PC-9 (cell line): ENCODE data around the gene ACAD10.

Experiments
- EZH2 ChIP-seq: fragments of 200-600 bp; sonication (generic); IDR thresholded peaks from 2 replicates; pipeline ENCODE4 v1.8.0; 2017; ENCODE audit warnings: antibody characterized with exemption, low read depth
- TF ChIP-seq, protein P1 (sequence below): fragments of 200-600 bp; sonication (generic); conservative IDR thresholded peaks from 2 replicates; pipeline ENCODE4 v1.6.1; 2017; ENCODE audit warnings: mixed run types, antibody characterized with exemption, mild to moderate bottlenecking, moderate library complexity

GRCh38 chr12:111759271-111759670 is 73.4 kb downstream of the ACAD10 start:
- TF ChIP-seq, protein P1, sequence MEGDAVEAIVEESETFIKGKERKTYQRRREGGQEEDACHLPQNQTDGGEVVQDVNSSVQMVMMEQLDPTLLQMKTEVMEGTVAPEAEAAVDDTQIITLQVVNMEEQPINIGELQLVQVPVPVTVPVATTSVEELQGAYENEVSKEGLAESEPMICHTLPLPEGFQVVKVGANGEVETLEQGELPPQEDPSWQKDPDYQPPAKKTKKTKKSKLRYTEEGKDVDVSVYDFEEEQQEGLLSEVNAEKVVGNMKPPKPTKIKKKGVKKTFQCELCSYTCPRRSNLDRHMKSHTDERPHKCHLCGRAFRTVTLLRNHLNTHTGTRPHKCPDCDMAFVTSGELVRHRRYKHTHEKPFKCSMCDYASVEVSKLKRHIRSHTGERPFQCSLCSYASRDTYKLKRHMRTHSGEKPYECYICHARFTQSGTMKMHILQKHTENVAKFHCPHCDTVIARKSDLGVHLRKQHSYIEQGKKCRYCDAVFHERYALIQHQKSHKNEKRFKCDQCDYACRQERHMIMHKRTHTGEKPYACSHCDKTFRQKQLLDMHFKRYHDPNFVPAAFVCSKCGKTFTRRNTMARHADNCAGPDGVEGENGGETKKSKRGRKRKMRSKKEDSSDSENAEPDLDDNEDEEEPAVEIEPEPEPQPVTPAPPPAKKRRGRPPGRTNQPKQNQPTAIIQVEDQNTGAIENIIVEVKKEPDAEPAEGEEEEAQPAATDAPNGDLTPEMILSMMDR = no peak
- no peak for TF ChIP-seq EZH2
